Liver (tissue), 9 donors: ENCODE results near the gene CIB2. TPM values are rescaled to one million over a fixed set of nuclear protein-coding genes. Genes with fewer than 3 reads are reported as not detected.

Experiments used
- DNase-seq: peaks from one replicate; pipeline ENCODE4 v3.0.0-alpha.2; 2017; ENCODE audit warnings: low spot score
- H3K27ac ChIP-seq, 2 donors: one replicate each; pipeline ENCODE4 v1.7.0; 2013; ENCODE audit warnings: inconsistent platforms in 2 of 2, low read length in 2 of 2, control low read depth in 1 of 2, low read depth in 1 of 2, mild to moderate bottlenecking in 1 of 2
- H3K27me3 ChIP-seq, 4 donors: one replicate each; pipeline versions ENCODE4 v1.6.1 to v1.7.0; 2013; ENCODE audit warnings: low read length in 3 of 4, inconsistent platforms in 1 of 4, mild to moderate bottlenecking in 1 of 4, moderate library complexity in 1 of 4; ENCODE audit not compliant: control insufficient read depth in 4 of 4, insufficient read depth in 4 of 4
- H3K36me3 ChIP-seq, 4 donors: one replicate each; pipeline versions ENCODE4 v1.6.1 to v1.7.0; 2013; ENCODE audit warnings: low read length in 3 of 4, mild to moderate bottlenecking in 3 of 4, low read depth in 1 of 4, moderate library complexity in 1 of 4; ENCODE audit not compliant: control insufficient read depth in 4 of 4, insufficient read depth in 3 of 4
- H3K4me1 ChIP-seq, 4 donors: one replicate each; pipeline versions ENCODE4 v1.6.1 to v1.7.0; 2013; ENCODE audit warnings: low read length in 3 of 4, mild to moderate bottlenecking in 3 of 4, moderate library complexity in 1 of 4; ENCODE audit not compliant: control insufficient read depth in 4 of 4, insufficient read depth in 4 of 4
- H3K4me3 ChIP-seq, 3 donors: one replicate each; pipeline versions ENCODE4 v1.6.1 to v1.7.0; 2013; ENCODE audit warnings: low read length in 3 of 3, control low read depth in 1 of 3, low read depth in 1 of 3, mild to moderate bottlenecking in 1 of 3
- H3K9ac ChIP-seq, 2 donors: one replicate each; pipeline ENCODE4 v1.7.0; 2013; ENCODE audit warnings: low read length in 2 of 2, mild to moderate bottlenecking in 2 of 2, moderate library complexity in 2 of 2, control low read depth in 1 of 2, low read depth in 1 of 2
- H3K9me3 ChIP-seq, 4 donors: one replicate each; pipeline versions ENCODE4 v1.6.1 to v1.7.0; 2013; ENCODE audit warnings: low read length in 3 of 4; ENCODE audit not compliant: control insufficient read depth in 4 of 4
- CTCF ChIP-seq: fragments of 150-350 bp; IDR thresholded peaks from 2 replicates; pipeline ENCODE4 v1.5.1; 2017; ENCODE audit warnings: improper control_type of control experiment, low read depth, low read length; ENCODE audit not compliant: missing input control
- EGR1 ChIP-seq, 2 donors: IDR thresholded peaks; 2 replicates each; pipeline ENCODE4 v1.6.1; 2016 to 2018; ENCODE audit warnings: antibody characterized with exemption in 2 of 2, low read depth in 2 of 2
- FOXA1 ChIP-seq: IDR thresholded peaks from 2 replicates; pipeline ENCODE4 v1.6.1; 2016; ENCODE audit warnings: antibody characterized with exemption
- FOXA2 ChIP-seq: IDR thresholded peaks from 2 replicates; pipeline ENCODE4 v1.6.1; 2016; ENCODE audit warnings: antibody characterized with exemption
- GABPA ChIP-seq, 2 donors: IDR thresholded peaks in 1 of 2; conservative IDR thresholded peaks in 1 of 2; 2 replicates each; pipeline ENCODE4 v1.6.1; 2016; ENCODE audit warnings: antibody characterized with exemption in 2 of 2, mild to moderate bottlenecking in 1 of 2, moderate library complexity in 1 of 2
- HNF4A ChIP-seq, 2 donors: conservative IDR thresholded peaks; 2 replicates each; pipeline ENCODE4 v1.6.1; 2016; ENCODE audit warnings: antibody characterized with exemption in 2 of 2, mild to moderate bottlenecking in 2 of 2
- HNF4G ChIP-seq: IDR thresholded peaks from 2 replicates; pipeline ENCODE4 v1.6.1; 2016; ENCODE audit warnings: antibody characterized with exemption
- JUND ChIP-seq, 2 donors: IDR thresholded peaks; 2 replicates each; pipeline ENCODE4 v1.6.1; 2016; ENCODE audit warnings: antibody characterized with exemption in 2 of 2
- MAX ChIP-seq: IDR thresholded peaks from 2 replicates; pipeline ENCODE4 v1.6.1; 2016; ENCODE audit warnings: antibody characterized with exemption
- NR2F2 ChIP-seq: IDR thresholded peaks from 2 replicates; pipeline ENCODE4 v1.6.1; 2016; ENCODE audit warnings: antibody characterized with exemption
- RAD21 ChIP-seq, 2 donors: IDR thresholded peaks; 2 replicates each; pipeline ENCODE4 v1.6.1; 2016; ENCODE audit warnings: antibody characterized with exemption in 2 of 2, mild to moderate bottlenecking in 2 of 2
- REST ChIP-seq: IDR thresholded peaks from 2 replicates; pipeline ENCODE4 v1.6.1; 2016; ENCODE audit warnings: antibody characterized with exemption, mild to moderate bottlenecking
- RXRA ChIP-seq, 2 donors: IDR thresholded peaks; 2 replicates each; pipeline ENCODE4 v1.6.1; 2017 to 2018; ENCODE audit warnings: antibody characterized with exemption in 2 of 2, mild to moderate bottlenecking in 1 of 2
- SP1 ChIP-seq: IDR thresholded peaks from 2 replicates; pipeline ENCODE4 v1.6.1; 2018; ENCODE audit warnings: antibody characterized with exemption, mild to moderate bottlenecking
- TAF1 ChIP-seq: conservative IDR thresholded peaks from 2 replicates; pipeline ENCODE4 v1.6.1; 2016; ENCODE audit warnings: antibody characterized with exemption, mild to moderate bottlenecking
- YY1 ChIP-seq: IDR thresholded peaks from 2 replicates; pipeline ENCODE4 v1.6.1; 2016; ENCODE audit warnings: antibody characterized with exemption, mild to moderate bottlenecking
- ZBTB33 ChIP-seq: IDR thresholded peaks from 2 replicates; pipeline ENCODE4 v1.6.1; 2016; ENCODE audit warnings: antibody characterized with exemption
- WGBS: extraction: QIAGEN DNeasy Blood & Tissue Kit; methylation state at CpG from one replicate; pipeline ENCODE4 v1.1.7; 2013; 5-methylcytosine and 5-hydroxymethylcytosine counted together
- polyA plus RNA-seq, 2 donors: library from polyadenylated mRNA; stranded (reverse) in 1 of 2; unstranded in 1 of 2; fragments of 200-250 nt in 1 of 2; fragments of >200 nt in 1 of 2; fragmentation: Nextera tagmentation in 1 of 2; extraction: Ambion mirVana in 1 of 2; gene quantifications; one replicate each; pipeline versions ENCODE4 v1.2.1 to v1.2.3, GENCODE V29; 2013 to 2015
- total RNA-seq, 2 donors: library from RNA; depleted of rRNA; stranded (reverse); fragments of >200 nt; gene quantifications; one replicate each; pipeline ENCODE4 v1.2.3, GENCODE V29; 2014
- donor health status: healthy.
- donor health status: healthy.
- donor health status: healthy.
- donor health status: healthy.
- donor health status: healthy.

Gene CIB2
- total and polyA plus RNA-seq, 4 donors, result 0.25 to 2.2 (median 0.53) TPM

DNA sequence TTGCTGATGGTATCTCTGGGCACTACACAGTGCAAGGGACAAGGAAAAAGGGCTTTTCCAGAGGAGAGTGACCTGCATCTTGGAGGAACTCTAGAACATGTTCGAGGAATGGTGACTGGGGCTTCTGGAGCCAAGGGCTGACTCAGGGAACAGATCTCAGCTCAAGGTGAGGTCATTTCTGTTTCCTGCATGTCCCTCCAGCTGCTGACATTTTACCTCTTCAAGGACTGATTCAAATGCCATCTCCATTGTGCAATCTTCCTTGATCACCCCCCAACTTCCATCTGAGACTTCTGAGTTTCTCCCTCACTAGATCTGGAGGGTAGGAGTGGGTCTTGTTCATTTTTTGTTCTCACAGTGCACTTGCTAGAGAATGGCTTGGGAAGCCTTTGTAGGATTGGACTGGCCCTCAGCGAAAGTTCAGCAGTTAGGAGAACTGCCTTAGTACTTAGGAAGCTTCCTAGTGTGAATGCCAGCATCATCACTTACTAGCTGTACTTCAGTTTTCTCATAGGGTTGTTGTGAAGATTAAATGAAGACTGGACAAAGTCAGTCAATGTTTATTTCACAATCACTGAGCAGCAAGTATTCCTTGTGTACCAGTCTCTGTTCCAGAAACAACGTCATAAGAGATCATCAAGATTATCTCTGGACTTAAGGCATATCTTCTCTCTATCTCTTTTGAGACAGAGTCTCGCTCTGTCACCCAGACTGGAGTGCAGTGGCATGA, 15.3 kb upstream of the CIB2 start:
- Histone ChIP-seq H3K4me3 (no peak overlapping the region), H3K9ac (no peak overlapping the region), H3K4me1 (peaks cover 4 to 21% (median 8%) of the 10 kb centered on the region in 4 donors), H3K27ac (no peak overlapping the region), H3K27me3 (no peaks in the 10 kb centered on the region), H3K9me3 (no peaks in the 10 kb centered on the region), H3K36me3 (no peaks in the 10 kb centered on the region)
- 95% methylated on average over 4 of the region's 4 CpGs for WGBS
- TF ChIP-seq TAF1 (no peak), MAX (no peak), REST (no peak), RXRA (IDR thresholded peaks at IDR 0.05) (no peak), SP1 (no peak), GABPA (IDR thresholded peaks at IDR 0.05 in 1 of 2, conservative IDR thresholded peaks at IDR 0.05 in 1 of 2) (no peak), ZBTB33 (no peak), JUND (IDR thresholded peaks at IDR 0.05) (no peak), YY1 (no peak), HNF4A (conservative IDR thresholded peaks at IDR 0.05) (no peak), CTCF (no peak), RAD21 (IDR thresholded peaks at IDR 0.05) (no peak), FOXA1 (no peak), EGR1 (IDR thresholded peaks at IDR 0.05; ENCODE audit: low read depth in 2 of 2) (no peak), FOXA2 (no peak)
- no peak for DNase-seq

DNA sequence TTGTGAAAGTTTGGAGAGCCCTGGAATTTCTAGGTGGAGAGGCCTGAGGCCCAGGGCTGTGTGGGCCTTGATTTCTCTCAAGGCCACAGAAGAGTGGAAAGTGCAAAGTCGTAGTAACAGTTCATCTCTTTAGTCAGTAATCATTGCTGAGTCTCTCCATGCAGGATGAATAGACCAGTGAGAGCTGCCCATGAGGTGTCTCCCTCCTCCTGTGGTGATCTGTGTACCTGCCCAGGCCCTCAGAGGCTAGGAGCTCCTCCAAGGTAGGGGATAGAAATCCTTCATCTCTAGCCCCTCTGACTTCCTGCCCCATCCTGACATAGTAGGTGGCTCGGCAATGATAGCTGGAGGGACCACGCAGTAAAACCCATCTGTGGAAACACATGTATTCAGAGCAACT, 11.1 kb upstream of the CIB2 start:
- Histone ChIP-seq H3K36me3 (no peaks in the 10 kb centered on the region), H3K4me3 (no peak overlapping the region), H3K4me1 (peaks cover 4 to 17% (median 13%) of the 10 kb centered on the region in 4 donors), H3K27me3 (no peaks in the 10 kb centered on the region), H3K9ac (no peak overlapping the region), H3K27ac (no peak overlapping the region), H3K9me3 (no peaks in the 10 kb centered on the region)
- 92% methylated on average over 3 of the region's 3 CpGs for WGBS
- TF ChIP-seq RAD21 (IDR thresholded peaks at IDR 0.05) (no peak), CTCF (no peak), MAX (no peak), YY1 (no peak), HNF4G (no peak), TAF1 (no peak), GABPA (IDR thresholded peaks at IDR 0.05 in 1 of 2, conservative IDR thresholded peaks at IDR 0.05 in 1 of 2) (no peak), ZBTB33 (no peak), NR2F2 (no peak), FOXA2 (no peak), JUND (IDR thresholded peaks at IDR 0.05) (no peak)
- no peak for DNase-seq
